Activated CD4-positive, alpha-beta memory T cell treated with anti-CD3 and anti-CD28 coated beads, Interleukin-2, amount 10 ng/mL, durations not matched to agents 7 days and 5 days (primary cell): ENCODE data around the gene ZNF566. TPM values are rescaled to one million over a fixed set of nuclear protein-coding genes. Genes with fewer than 3 reads are reported as not detected.

ENCODE experiments used
- total RNA-seq, 2 experiments: library from RNA; stranded (reverse); gene quantifications; one replicate each; pipeline ENCODE4 v1.2.3, GENCODE V29; 2021

Gene ZNF566
- total RNA-seq, 2 experiments from 2014 or later = 8.5 to 8.7 TPM

Other genes with a start within 250 kb of the ZNF566 start
- gene ZFP14, start 110.4 kb downstream of the ZNF566 start, total RNA-seq = 1 to 10 TPM; 5.1 to 5.4 TPM
- 1 to 10 TPM; 3.9 to 4.2 TPM for gene ZFP82, start 70.9 kb downstream of the ZNF566 start, total RNA-seq
- 1 to 10 TPM; 9.0 to 9.9 TPM for gene ZNF260, start 38.7 kb upstream of the ZNF566 start, total RNA-seq
- gene ZNF529, start 83.7 kb upstream of the ZNF566 start, total RNA-seq = 10 to 100 TPM; 11.1 to 14.6 TPM
- 10 to 100 TPM; 11.8 to 13.5 TPM for gene ZNF382, start 115.8 kb upstream of the ZNF566 start, total RNA-seq
- 1 to 10 TPM; 8.4 to 8.9 TPM for gene ZNF461, start 177.3 kb upstream of the ZNF566 start, total RNA-seq
- gene ZNF567, start 198.1 kb upstream of the ZNF566 start, total RNA-seq = 10 to 100 TPM in 1 of 2 experiments, 1 to 10 TPM in 1; 9.8 to 11.2 TPM